Prostate gland (tissue), 2 donors: ENCODE data around the gene TOMM70.

Experiments
- POLR2A ChIP-seq: fragments of 450-650 bp; IDR thresholded peaks from one replicate; pipeline ENCODE4 v1.6.1; 2016; ENCODE audit warnings: antibody characterized with exemption, mild to moderate bottlenecking
- POLR2AphosphoS5 ChIP-seq: sonication (generic); formaldehyde crosslinking; IDR thresholded peaks from one replicate; pipeline ENCODE4 v1.6.1; 2017; ENCODE audit warnings: antibody characterized with exemption
- TF ChIP-seq, protein P1 (sequence below), 4 experiments: fragments of 200-600 bp in 2 of 4; fragments of 450-650 bp in 2 of 4; sonication (generic) in 2 of 4; IDR thresholded peaks; 1 replicate in 3 of 4; 2 replicates in 1 of 4; pipeline ENCODE4 v1.5.1; 2016 to 2019; ENCODE audit warnings: antibody characterized with exemption in 4 of 4, mild to moderate bottlenecking in 2 of 4, moderate library complexity in 2 of 4

DNA sequence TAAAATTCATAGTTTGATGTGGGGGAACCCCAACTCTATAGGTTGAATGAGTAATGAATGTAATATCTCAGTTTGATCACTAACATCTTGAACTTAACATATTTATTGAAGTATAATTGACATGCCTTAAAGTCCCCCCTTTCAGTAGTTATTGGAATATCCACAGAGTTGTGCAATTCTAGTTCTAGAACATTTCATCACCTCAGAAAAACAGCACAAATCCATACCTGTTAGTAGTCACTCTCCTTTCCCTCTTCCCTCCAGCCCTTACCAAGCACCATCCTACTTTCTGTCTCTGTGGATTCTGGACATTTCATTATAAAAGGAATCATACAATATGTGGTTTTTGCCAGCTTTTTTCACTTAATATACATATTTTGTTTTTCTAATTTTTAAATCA, 75.1 kb downstream of the TOMM70 start:
- TF ChIP-seq, protein P1, sequence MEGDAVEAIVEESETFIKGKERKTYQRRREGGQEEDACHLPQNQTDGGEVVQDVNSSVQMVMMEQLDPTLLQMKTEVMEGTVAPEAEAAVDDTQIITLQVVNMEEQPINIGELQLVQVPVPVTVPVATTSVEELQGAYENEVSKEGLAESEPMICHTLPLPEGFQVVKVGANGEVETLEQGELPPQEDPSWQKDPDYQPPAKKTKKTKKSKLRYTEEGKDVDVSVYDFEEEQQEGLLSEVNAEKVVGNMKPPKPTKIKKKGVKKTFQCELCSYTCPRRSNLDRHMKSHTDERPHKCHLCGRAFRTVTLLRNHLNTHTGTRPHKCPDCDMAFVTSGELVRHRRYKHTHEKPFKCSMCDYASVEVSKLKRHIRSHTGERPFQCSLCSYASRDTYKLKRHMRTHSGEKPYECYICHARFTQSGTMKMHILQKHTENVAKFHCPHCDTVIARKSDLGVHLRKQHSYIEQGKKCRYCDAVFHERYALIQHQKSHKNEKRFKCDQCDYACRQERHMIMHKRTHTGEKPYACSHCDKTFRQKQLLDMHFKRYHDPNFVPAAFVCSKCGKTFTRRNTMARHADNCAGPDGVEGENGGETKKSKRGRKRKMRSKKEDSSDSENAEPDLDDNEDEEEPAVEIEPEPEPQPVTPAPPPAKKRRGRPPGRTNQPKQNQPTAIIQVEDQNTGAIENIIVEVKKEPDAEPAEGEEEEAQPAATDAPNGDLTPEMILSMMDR (IDR thresholded peaks at IDR 0.05) = no peak
- TF ChIP-seq POLR2A (no peak), POLR2AphosphoS5 (no peak)
